ENCODE measurements around the gene MYOCOS.
"Not testable (repeated sequence)": the region's sequence is repeated elsewhere in the genome, so short reads cannot be mapped to it uniquely, and the experiment has no call there.

Gene MYOCOS

GRCh38 chr1:171622152-171622462 lies at the start of gene MYOCOS:
MYOCOS (plus strand) TSS chr1:171622243; CDS start chr1:171623884, 1,641 bp downstream.
- DNase-seq (ENCODE audit: low read depth, low spot score) = no peak
- H3K27ac ChIP-seq = no peak within 1 kb of the TSS

GRCh38 chr1:171576144-171576543 lies 45.9 kb upstream of the MYOCOS start:
- no peak for DNase-seq (ENCODE audit: low read depth, low spot score)
- no peak overlapping the region for H3K27ac ChIP-seq

GRCh38 chr1:171581226-171581625 lies 40.8 kb upstream of the MYOCOS start:
- no peak for DNase-seq (ENCODE audit: low read depth, low spot score)
- H3K27ac ChIP-seq = no peak overlapping the region

- H3K27ac ChIP-seq = no peak overlapping the region
These were observed 40.3 kb upstream of the MYOCOS start for GRCh38 chr1:171581766-171582165.

GRCh38 chr1:171582589-171582988 lies 39.5 kb upstream of the MYOCOS start:
- no peak for DNase-seq (ENCODE audit: low read depth, low spot score)
- no peak overlapping the region for H3K27ac ChIP-seq

More at GRCh38 chr1:171581766-171582165, 40.3 kb upstream of the MYOCOS start:
- DNase-seq (ENCODE audit: low read depth, low spot score) = no peak

GRCh38 chr1:171583591-171584201 lies 38.3 kb upstream of the MYOCOS start:
- peak overlapping the region; percentile 2 for H3K27ac ChIP-seq
- no peak for DNase-seq (ENCODE audit: low read depth, low spot score)

GRCh38 chr1:171585715-171586114 lies 36.3 kb upstream of the MYOCOS start:
- DNase-seq (ENCODE audit: low read depth, low spot score) = no peak
- peak overlapping the region; percentile 34 for H3K27ac ChIP-seq

GRCh38 chr1:171588230-171588629 lies 33.8 kb upstream of the MYOCOS start:
- no peak overlapping the region for H3K27ac ChIP-seq
- DNase-seq (ENCODE audit: low read depth, low spot score) = no peak

GRCh38 chr1:171590022-171590421 lies 32.0 kb upstream of the MYOCOS start:
- no peak overlapping the region for H3K27ac ChIP-seq
- DNase-seq (ENCODE audit: low read depth, low spot score) = no peak

- H3K27ac ChIP-seq = no peak overlapping the region
- DNase-seq (ENCODE audit: low read depth, low spot score) = no peak
These were observed 26.7 kb upstream of the MYOCOS start for GRCh38 chr1:171595324-171595723.

GRCh38 chr1:171596119-171596518 lies 25.9 kb upstream of the MYOCOS start:
- H3K27ac ChIP-seq = no peak overlapping the region
- DNase-seq (ENCODE audit: low read depth, low spot score) = no peak

- no peak overlapping the region for H3K27ac ChIP-seq
- DNase-seq (ENCODE audit: low read depth, low spot score) = no peak
These were observed 25.3 kb upstream of the MYOCOS start for GRCh38 chr1:171596705-171597104.

GRCh38 chr1:171597203-171597602 lies 24.8 kb upstream of the MYOCOS start:
- no peak for DNase-seq (ENCODE audit: low read depth, low spot score)
- H3K27ac ChIP-seq = no peak overlapping the region

GRCh38 chr1:171600310-171600709 lies 21.7 kb upstream of the MYOCOS start:
- not testable (repeated sequence) for DNase-seq (ENCODE audit: low read depth, low spot score)
- H3K27ac ChIP-seq = peak overlapping the region; percentile 57

GRCh38 chr1:171600862-171601261 lies 21.2 kb upstream of the MYOCOS start:
- peak overlapping the region; percentile 57 for H3K27ac ChIP-seq
- no peak for DNase-seq (ENCODE audit: low read depth, low spot score)

- H3K27ac ChIP-seq; DNase-seq (ENCODE audit: low read depth, low spot score): not testable (repeated sequence)
These were observed 19.0 kb upstream of the MYOCOS start for GRCh38 chr1:171603042-171603441.

GRCh38 chr1:171606402-171606941 lies 15.6 kb upstream of the MYOCOS start:
- no peak for DNase-seq (ENCODE audit: low read depth, low spot score)
- H3K27ac ChIP-seq = no peak overlapping the region

GRCh38 chr1:171610385-171610784 lies 11.7 kb upstream of the MYOCOS start:
- no peak overlapping the region for H3K27ac ChIP-seq
- DNase-seq (ENCODE audit: low read depth, low spot score) = no peak

GRCh38 chr1:171611306-171611705 lies 10.7 kb upstream of the MYOCOS start:
- H3K27ac ChIP-seq = no peak overlapping the region
- no peak for DNase-seq (ENCODE audit: low read depth, low spot score)

GRCh38 chr1:171613282-171613681 lies 8.8 kb upstream of the MYOCOS start:
- no peak overlapping the region for H3K27ac ChIP-seq
- DNase-seq (ENCODE audit: low read depth, low spot score) = no peak

GRCh38 chr1:171615122-171615906 lies 6.7 kb upstream of the MYOCOS start:
- DNase-seq (ENCODE audit: low read depth, low spot score); H3K27ac ChIP-seq: not testable (repeated sequence)

- DNase-seq (ENCODE audit: low read depth, low spot score) = no peak
- no peak overlapping the region for H3K27ac ChIP-seq
These were observed 5.5 kb upstream of the MYOCOS start for GRCh38 chr1:171616586-171616985.

Data from epithelial cell of prostate (primary cell).